Rectal smooth muscle tissue (tissue), 1 donor: ENCODE results near the gene OSTM1.
A peak's percentile ranks its signal among the peaks of the same experiment; 100 is the strongest.

Experiments used
- H3K27ac ChIP-seq: one replicate; pipeline ENCODE4 v1.7.0; 2013; ENCODE audit warnings: low read depth, low read length, inconsistent platforms
- H3K27me3 ChIP-seq: one replicate; pipeline ENCODE4 v1.7.0; 2013; ENCODE audit warnings: low read length; ENCODE audit not compliant: control insufficient read depth, insufficient read depth
- H3K36me3 ChIP-seq: one replicate; pipeline ENCODE4 v1.7.0; 2013; ENCODE audit warnings: low read length; ENCODE audit not compliant: control insufficient read depth, insufficient read depth
- H3K4me1 ChIP-seq: one replicate; pipeline ENCODE4 v1.7.0; 2013; ENCODE audit warnings: low read length; ENCODE audit not compliant: control insufficient read depth, insufficient read depth
- H3K4me3 ChIP-seq: one replicate; pipeline ENCODE4 v1.7.0; 2013; ENCODE audit warnings: low read length
- H3K9ac ChIP-seq: one replicate; pipeline ENCODE4 v1.7.0; 2013; ENCODE audit warnings: low read length

The OSTM1 gene

DNA sequence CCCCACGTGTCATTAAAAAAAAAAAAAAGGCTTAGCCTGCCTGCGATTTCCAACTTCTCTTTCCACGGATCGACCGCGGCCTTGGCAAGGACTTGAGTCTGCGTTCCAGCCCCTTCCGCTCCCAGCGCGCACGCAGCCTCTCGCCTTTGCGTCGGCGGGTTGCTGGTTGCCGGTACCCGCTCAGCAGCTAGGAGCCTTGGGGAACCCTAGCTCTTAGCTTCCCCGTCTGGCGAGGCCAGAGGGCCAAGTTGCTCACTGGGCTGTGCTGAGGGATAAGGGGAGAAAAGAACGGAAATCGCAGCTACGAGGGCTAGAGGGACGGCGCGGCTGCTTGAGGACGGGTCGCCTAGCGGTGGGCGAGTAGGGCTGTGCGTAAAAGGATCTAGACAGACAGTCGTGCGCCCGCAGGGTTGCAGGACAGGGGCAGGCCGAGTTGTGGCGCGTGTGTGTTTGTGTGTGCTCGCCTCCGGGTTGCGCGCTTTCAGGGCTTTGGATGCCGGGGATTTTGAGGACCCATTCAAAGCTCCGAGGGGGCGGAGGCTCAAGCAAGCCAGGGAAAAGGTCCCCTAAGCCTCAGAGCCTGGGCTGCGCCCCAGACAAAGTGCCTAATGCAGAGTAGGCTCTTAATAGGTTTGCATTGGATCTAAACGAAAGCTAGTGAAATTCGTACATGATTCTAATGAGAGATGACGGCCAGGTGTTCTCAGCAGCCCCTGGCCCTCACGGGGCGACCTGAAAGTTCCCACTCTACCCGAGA, 40.5 kb upstream of the OSTM1 start:
- Histone ChIP-seq H3K36me3 (no peaks in the 10 kb centered on the region), H3K9ac (no peak overlapping the region), H3K4me1 (peaks cover 5% of the 10 kb centered on the region), H3K4me3 (peak overlapping the region; percentile 72), H3K27me3 (peaks cover 48% of the 10 kb centered on the region), H3K27ac (no peak overlapping the region)

DNA sequence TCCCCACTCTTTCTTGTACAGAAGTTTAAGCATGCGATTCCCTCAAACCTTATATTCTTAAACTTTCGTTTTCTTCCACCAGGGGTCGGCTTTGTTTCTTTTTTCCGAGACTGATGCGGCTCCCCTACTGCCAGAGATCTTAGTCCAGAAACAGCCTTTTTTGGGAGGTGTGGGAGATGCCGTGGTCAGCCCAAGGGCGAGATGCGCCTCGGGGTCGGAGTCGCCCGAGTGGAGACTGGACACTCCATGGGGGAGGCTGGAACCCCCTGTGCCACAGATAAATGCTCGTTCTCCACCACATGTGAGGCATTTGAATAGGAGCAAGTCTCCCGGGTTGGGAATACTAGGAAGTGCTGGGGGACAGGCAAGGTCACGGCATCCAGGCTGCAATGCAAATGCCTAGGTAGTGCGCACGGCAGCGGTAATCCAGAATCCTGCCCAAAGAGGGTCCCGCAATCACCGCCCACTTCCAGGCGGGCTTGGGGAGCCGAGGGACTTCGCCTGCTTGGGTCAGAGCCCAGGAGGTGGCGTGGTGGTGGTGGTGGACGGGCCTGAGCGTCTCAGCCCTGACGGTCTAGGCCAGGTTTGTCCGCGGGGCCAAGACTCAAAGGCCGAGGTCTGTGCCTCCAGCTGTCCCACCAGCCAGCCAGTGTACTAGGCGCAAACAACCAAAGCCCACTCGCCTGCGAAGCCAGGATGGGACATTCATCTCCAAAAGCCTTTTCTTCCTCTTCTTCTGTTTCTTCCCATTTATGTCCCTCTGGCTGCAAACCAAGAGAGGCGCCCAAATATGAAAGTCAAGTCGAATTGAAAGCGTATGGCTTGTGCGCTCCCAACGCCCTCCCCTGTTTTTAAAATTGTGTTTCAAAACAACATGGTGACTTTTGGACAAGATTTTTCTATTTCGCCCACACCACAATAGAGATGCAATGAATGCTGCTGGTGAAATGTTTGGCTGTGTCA, 39.3 kb upstream of the OSTM1 start:
- no peaks in the 10 kb centered on the region for H3K36me3 ChIP-seq
- H3K27me3 ChIP-seq = peaks cover 37% of the 10 kb centered on the region
- no peak overlapping the region for H3K9ac ChIP-seq
- peaks cover 3% of the 10 kb centered on the region for H3K4me1 ChIP-seq
- no peak overlapping the region for H3K27ac ChIP-seq
- H3K4me3 ChIP-seq = peak overlapping the region; percentile 19

DNA sequence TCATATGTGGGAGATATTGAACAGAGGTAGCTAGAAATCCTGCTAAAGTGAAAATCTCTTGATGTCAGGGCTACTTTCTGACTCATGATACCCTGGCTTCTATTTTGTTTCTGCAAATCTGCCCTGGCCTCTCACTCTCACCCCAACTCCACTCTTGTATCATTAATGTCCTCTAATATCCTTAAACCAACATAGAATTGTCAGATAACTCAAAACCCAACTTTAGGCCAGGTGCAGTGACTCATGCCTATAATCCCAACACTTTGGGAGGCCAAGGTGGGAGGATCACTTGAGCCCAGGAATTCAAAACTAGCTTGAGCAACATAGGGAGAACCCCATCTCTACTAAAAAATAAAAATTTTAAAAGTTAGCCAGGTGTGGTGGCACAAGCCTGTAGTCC, 33.8 kb upstream of the OSTM1 start:
- Histone ChIP-seq H3K4me3 (no peak overlapping the region), H3K27ac (no peak overlapping the region), H3K4me1 (no peaks in the 10 kb centered on the region), H3K27me3 (no peaks in the 10 kb centered on the region), H3K9ac (no peak overlapping the region), H3K36me3 (no peaks in the 10 kb centered on the region)

DNA sequence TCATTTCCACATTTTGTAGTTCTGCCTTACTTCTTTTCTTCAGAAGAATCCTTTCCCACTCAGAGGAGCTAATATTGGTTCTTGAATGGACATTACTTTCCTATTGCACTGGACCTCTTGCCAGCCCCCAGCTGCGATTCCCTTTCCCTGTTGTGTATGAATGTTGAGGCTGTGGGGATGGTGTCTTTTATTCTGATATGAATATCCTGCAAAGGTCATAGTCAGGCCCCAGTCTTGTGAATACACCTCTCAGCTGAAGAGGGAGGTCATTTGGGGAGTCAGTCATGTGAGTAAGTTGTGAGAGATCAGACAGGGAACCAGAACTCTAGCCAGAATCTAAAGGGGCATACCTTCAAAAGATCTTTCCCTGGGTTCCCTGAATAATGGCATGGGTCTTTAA, 32.6 kb upstream of the OSTM1 start:
- Histone ChIP-seq H3K27ac (no peak overlapping the region), H3K9ac (no peak overlapping the region), H3K27me3 (no peaks in the 10 kb centered on the region), H3K4me3 (no peak overlapping the region), H3K36me3 (no peaks in the 10 kb centered on the region), H3K4me1 (no peaks in the 10 kb centered on the region)

DNA sequence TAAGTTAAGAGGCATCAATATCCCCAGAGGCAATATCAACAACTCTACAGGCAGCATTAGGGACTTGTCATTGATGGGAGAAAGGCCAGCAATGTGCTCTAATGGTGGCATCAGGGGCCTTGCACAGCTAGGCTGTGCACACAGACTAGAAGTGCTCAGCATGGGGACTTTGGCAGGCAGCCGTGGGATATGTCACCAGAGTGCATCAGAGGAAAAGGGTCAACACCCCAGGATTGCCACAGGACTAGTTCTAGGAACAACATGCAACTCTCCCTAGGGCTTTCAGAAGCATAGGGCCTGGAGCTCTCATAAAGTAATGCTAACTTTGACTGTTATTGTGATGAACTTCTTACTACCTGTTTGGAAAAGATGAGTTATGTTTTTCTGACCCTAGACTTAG, 32.2 kb upstream of the OSTM1 start:
- Histone ChIP-seq H3K4me3 (no peak overlapping the region), H3K4me1 (no peaks in the 10 kb centered on the region), H3K9ac (no peak overlapping the region), H3K27me3 (no peaks in the 10 kb centered on the region), H3K27ac (no peak overlapping the region), H3K36me3 (no peaks in the 10 kb centered on the region)

DNA sequence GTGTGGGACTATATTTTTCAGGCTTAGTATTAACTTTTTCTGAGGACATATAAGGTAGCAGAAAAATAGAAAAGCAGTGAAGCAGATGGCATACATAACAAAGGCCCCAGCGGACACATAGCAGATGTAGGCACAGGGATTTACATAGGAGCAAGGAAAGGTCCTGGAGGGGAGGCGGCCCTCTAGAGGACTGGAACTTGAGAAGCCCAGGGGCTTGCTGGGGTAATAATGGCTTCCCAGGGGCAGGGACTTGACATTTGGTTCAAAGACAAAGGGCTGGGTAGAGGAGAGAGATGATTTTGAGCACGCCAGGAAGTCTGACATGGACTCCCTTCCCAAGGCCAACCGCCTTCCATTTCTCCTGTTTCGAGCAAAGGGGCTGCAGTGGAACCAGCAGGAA, 31.7 kb upstream of the OSTM1 start:
- Histone ChIP-seq H3K4me3 (no peak overlapping the region), H3K9ac (no peak overlapping the region), H3K36me3 (no peaks in the 10 kb centered on the region), H3K27ac (no peak overlapping the region), H3K4me1 (no peaks in the 10 kb centered on the region), H3K27me3 (no peaks in the 10 kb centered on the region)

DNA sequence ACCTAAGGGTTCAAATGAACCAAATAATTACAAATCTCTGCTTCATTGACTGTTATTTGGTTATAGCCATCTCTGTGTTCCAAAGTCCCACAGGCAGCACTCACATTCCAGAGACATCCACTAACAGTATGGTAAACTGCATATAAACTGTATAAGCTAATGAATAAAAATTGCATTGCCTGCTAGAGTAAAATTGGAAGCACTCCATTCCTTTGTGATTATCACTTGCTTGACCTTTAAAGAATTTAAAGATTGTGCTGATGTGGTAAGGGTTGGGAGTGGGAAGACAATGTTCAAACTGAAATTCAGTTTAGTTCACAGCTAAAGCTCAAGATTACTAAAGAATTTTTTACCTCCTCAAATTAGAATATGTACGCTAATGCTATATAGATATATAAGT, 31.0 kb upstream of the OSTM1 start:
- Histone ChIP-seq H3K9ac (no peak overlapping the region), H3K36me3 (no peaks in the 10 kb centered on the region), H3K4me1 (no peaks in the 10 kb centered on the region), H3K27ac (no peak overlapping the region), H3K27me3 (no peaks in the 10 kb centered on the region), H3K4me3 (no peak overlapping the region)

DNA sequence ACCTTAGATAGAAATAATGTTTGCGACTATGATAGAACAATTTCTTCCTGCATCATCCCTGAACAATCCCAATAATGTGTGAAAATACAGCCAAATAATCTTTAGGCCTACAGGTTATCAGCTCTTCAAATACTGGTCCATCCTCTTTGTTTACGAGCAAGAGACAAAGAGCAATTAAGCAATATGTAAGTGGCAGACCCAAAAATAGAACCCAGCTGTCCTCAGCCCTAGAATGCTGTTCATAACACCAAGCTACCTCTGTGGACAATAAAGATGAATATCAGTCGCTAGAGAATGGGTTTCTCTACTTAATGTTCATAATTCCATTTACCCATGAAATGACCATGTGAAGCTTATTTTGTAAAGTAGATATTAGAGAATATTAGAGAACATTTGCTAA, 28.4 kb upstream of the OSTM1 start:
- Histone ChIP-seq H3K4me3 (no peak overlapping the region), H3K27me3 (no peaks in the 10 kb centered on the region), H3K27ac (no peak overlapping the region), H3K36me3 (no peaks in the 10 kb centered on the region), H3K4me1 (no peaks in the 10 kb centered on the region), H3K9ac (no peak overlapping the region)

DNA sequence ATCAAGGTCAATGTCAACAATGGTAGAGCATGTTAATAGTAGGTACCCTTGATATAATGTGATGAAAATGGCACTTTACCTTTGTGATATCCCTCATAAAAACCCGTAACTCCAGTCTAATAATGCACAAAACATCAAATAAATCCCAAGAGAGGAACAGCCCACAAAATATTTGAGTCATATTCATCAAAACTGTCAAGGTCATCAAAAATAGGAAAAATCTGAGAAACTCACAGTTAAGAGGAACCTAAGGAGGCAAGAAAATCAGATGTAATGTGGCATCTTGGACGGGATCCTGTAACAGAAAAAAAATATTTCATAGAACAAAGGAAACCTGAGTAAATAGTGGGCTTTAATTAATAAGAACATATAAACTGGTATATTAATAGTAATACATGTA, 25.5 kb upstream of the OSTM1 start:
- no peak overlapping the region for H3K9ac ChIP-seq
- no peaks in the 10 kb centered on the region for H3K4me1 ChIP-seq
- no peak overlapping the region for H3K27ac ChIP-seq
- H3K27me3 ChIP-seq = no peaks in the 10 kb centered on the region
- H3K4me3 ChIP-seq = no peak overlapping the region
- no peaks in the 10 kb centered on the region for H3K36me3 ChIP-seq

DNA sequence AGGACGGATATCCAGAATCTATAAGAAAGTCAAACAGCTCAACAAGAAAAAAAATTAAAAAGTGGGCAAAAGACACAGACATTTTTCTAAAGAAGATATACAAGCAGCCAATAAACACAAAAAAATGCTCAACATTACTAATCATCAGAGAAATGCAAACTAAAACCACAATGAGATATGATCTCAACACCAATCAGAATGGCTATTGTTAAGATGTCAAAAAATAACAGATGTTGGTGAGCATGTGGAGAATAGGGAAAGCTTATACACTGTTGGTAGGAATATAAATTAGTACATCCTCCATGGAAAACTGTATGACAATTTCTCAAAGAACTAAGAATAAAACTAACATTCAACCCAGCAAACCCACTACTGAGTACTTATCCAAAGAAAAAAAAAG, 23.3 kb upstream of the OSTM1 start:
- Histone ChIP-seq H3K4me3 (no peak overlapping the region), H3K27me3 (no peaks in the 10 kb centered on the region), H3K9ac (no peak overlapping the region), H3K36me3 (no peaks in the 10 kb centered on the region), H3K27ac (no peak overlapping the region), H3K4me1 (no peaks in the 10 kb centered on the region)

DNA sequence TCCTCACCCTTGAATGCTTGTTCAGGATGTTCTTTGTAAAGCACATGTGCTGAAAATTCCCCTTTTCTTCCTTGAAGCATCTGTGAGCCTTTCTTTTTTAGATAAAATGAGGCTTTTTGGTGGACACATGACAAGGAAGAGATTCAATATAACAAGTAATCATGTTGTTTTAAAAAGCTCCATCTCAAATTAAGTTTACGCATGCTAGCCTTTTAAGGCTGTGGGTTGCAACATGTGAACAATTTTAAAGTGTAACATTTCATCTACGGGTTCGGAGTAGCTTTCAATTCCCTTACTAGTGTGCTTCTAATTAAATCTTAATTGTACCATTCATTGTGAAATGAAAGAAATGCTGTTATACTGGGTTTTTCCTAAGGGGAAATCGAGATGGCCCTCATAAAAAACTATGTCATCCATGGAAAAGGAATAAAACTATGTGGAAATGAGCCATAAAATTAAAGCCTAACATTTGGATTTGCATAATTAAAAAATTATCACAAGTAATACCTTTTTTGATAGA, 19.3 kb upstream of the OSTM1 start:
- H3K36me3 ChIP-seq = no peaks in the 10 kb centered on the region
- H3K4me1 ChIP-seq = no peaks in the 10 kb centered on the region
- no peaks in the 10 kb centered on the region for H3K27me3 ChIP-seq
- no peak overlapping the region for H3K9ac ChIP-seq
- no peak overlapping the region for H3K27ac ChIP-seq
- no peak overlapping the region for H3K4me3 ChIP-seq

DNA sequence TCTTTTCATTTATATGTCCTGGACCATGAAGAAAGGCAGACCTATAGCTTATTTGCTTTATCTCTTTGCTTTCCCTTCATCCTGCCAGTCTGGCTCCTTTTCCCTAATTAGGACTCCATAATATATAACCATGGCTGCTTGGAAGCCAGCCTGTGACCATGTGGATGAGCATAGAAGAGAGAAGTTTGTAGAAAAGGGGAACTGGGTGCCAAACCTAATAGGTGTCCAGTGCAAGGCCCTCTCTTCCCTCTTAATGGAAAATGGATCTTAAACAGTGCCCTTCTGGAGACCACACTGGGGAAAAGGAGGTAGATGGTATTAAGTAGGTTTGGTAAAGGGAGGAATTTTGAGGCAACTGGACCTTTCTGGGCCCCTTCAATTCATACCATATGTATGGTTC, 16.7 kb upstream of the OSTM1 start:
- no peak overlapping the region for H3K27ac ChIP-seq
- no peak overlapping the region for H3K9ac ChIP-seq
- no peak overlapping the region for H3K4me3 ChIP-seq
- no peaks in the 10 kb centered on the region for H3K4me1 ChIP-seq
- H3K36me3 ChIP-seq = no peaks in the 10 kb centered on the region
- no peaks in the 10 kb centered on the region for H3K27me3 ChIP-seq
